Measurements from ENCODE around the gene THRB.

Gene THRB

DNA sequence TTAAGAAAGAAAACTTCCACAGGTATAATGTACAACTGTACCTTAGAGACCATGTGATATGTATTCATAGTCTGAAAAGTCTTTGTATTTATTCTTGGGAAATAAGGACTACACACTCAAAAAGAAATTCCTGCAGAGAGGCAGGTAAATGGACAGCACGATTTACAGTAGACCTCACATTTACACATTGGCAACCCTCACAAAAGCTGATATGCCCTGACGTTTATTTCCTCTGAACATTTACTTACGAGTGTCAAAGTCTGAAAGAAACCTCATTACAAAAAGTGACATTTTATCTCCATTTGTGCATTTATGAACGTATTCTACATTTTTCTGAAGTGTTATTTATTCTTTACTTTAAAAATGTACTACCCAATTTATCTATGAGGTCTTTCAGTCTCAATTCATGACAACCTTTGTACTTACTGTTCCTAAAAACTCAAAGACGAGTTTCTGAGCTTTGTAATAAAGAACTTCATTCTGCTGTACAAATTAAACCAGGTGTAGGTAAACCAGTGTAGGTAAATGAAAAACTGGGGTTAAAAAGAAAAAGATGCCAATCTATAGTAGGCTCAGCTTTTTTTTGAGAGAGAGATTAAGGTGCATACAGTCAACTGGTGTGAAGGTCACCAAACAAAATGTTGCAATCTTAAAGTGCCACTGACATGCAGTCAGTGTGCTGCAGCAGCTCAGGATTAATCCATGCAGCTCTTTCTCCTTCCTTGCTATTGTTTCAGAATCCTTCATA is 44.3 kb downstream of the THRB start:
- H3K4me3 ChIP-seq (ENCODE audit: insufficient read depth in 1 of 2, low read depth in 1 of 2, low read length in 2 of 2), result no peak overlapping the region
- no peak overlapping the region for H2BK15ac ChIP-seq (ENCODE audit: low read depth, poor library complexity, severe bottlenecking)
- no peak overlapping the region for H3K18ac ChIP-seq (ENCODE audit: low read depth in 1 of 2, low read length in 2 of 2)

DNA sequence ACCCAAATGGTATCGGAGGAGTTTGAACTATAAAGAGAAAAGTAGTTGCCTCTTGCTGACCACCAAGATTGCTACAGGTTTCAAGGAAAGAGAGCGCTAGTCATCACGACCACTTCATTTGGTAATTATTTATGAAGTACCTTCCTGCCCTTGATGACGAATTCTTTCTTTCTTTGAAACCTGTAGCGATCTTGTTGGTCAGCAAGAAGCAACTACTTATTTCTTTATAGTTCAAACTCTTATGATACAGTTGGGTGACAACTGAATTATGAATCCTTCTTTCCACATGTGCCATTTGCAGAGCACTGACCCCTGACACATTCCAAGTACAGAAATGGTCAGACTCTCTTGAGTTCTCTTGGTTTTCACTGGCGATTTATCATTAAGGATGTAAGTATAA is 46.8 kb downstream of the THRB start:
- Histone ChIP-seq H3K4me3 (ENCODE audit: insufficient read depth in 1 of 2, low read depth in 1 of 2, low read length in 2 of 2) (no peak overlapping the region), H2BK15ac (ENCODE audit: low read depth, poor library complexity, severe bottlenecking) (no peak overlapping the region)

More for the DNA sequence above, 44.3 kb downstream of the THRB start:
- H3K14ac ChIP-seq (ENCODE audit: low read length in 2 of 2), result no peak overlapping the region
- H3K79me1 ChIP-seq (replicated peaks; ENCODE audit: low read length, poor library complexity, severe bottlenecking), result peaks cover 7% of the 10 kb centered on the region
- H2BK120ac ChIP-seq (ENCODE audit: low read depth, low read length), result no peak overlapping the region
- no peak overlapping the region for H4K8ac ChIP-seq (ENCODE audit: low read length)
- no peak overlapping the region for H3K4me2 ChIP-seq (ENCODE audit: low read length, poor library complexity, severe bottlenecking)
- no peak overlapping the region for H3K23ac ChIP-seq (ENCODE audit: low read length in 2 of 2)
- DNase-seq, result peak; percentile 5
- no peak overlapping the region for H3K9ac ChIP-seq (ENCODE audit: low read length)
- H3K4ac ChIP-seq (ENCODE audit: low read depth in 1 of 2, low read length in 2 of 2), result no peak overlapping the region
- no peaks in the 10 kb centered on the region for H3K27me3 ChIP-seq (ENCODE audit: control insufficient read depth in 1 of 2, insufficient read depth in 1 of 2, low read length in 2 of 2)
- H3K27ac ChIP-seq (ENCODE audit: low read length, poor library complexity, severe bottlenecking), result no peak overlapping the region
- 89% methylated on average over 4 of the region's 5 CpGs for WGBS
- no peak overlapping the region for H2AK5ac ChIP-seq (ENCODE audit: low read length, severe bottlenecking)
- H3K9me3 ChIP-seq (ENCODE audit: control insufficient read depth, low read length), result no peaks in the 10 kb centered on the region
- H3K4me1 ChIP-seq (ENCODE audit: control insufficient read depth, insufficient read depth, low read depth, low read length), result no peaks in the 10 kb centered on the region
- H2AFZ ChIP-seq (ENCODE audit: low read depth, low read length), result no peak overlapping the region
- no peak overlapping the region for H2BK5ac ChIP-seq (ENCODE audit: low read depth, low read length, poor library complexity, severe bottlenecking)
- H3K36me3 ChIP-seq (ENCODE audit: control insufficient read depth in 1 of 2, insufficient read depth in 2 of 2, low read depth in 1 of 2, low read length in 2 of 2), result no peaks in the 10 kb centered on the region
- H2BK12ac ChIP-seq (ENCODE audit: low read length in 2 of 2), result no peak overlapping the region
- no peak overlapping the region for H4K91ac ChIP-seq (ENCODE audit: low read length)

GRCh38 chr3:24446032-24446431 is 48.6 kb downstream of the THRB start:
- WGBS, result 100% methylated on average over 1 of the region's 1 CpG
- Histone ChIP-seq H3K4me2 (ENCODE audit: low read length, poor library complexity, severe bottlenecking) (no peak overlapping the region), H2BK5ac (ENCODE audit: low read depth, low read length, poor library complexity, severe bottlenecking) (no peak overlapping the region), H3K4me3 (ENCODE audit: insufficient read depth in 1 of 2, low read depth in 1 of 2, low read length in 2 of 2) (no peak overlapping the region), H3K14ac (ENCODE audit: low read length in 2 of 2) (no peak overlapping the region), H2BK12ac (ENCODE audit: low read length in 2 of 2) (no peak overlapping the region), H4K8ac (ENCODE audit: low read length) (no peak overlapping the region), H3K4me1 (ENCODE audit: control insufficient read depth, insufficient read depth, low read depth, low read length) (no peaks in the 10 kb centered on the region), H3K36me3 (ENCODE audit: control insufficient read depth in 1 of 2, insufficient read depth in 2 of 2, low read depth in 1 of 2, low read length in 2 of 2) (no peaks in the 10 kb centered on the region), H3K9me3 (ENCODE audit: control insufficient read depth, low read length) (no peaks in the 10 kb centered on the region), H3K9ac (ENCODE audit: low read length) (no peak overlapping the region), H3K27me3 (ENCODE audit: control insufficient read depth in 1 of 2, insufficient read depth in 1 of 2, low read length in 2 of 2) (no peaks in the 10 kb centered on the region), H3K79me1 (replicated peaks; ENCODE audit: low read length, poor library complexity, severe bottlenecking) (no peaks in the 10 kb centered on the region), H3K4ac (ENCODE audit: low read depth in 1 of 2, low read length in 2 of 2) (no peak overlapping the region), H2AFZ (ENCODE audit: low read depth, low read length) (no peak overlapping the region), H2BK120ac (ENCODE audit: low read depth, low read length) (no peak overlapping the region), H3K18ac (ENCODE audit: low read depth in 1 of 2, low read length in 2 of 2) (no peak overlapping the region), H2BK15ac (ENCODE audit: low read depth, poor library complexity, severe bottlenecking) (no peak overlapping the region), H2AK5ac (ENCODE audit: low read length, severe bottlenecking) (no peak overlapping the region), H4K91ac (ENCODE audit: low read length) (no peak overlapping the region), H3K27ac (ENCODE audit: low read length, poor library complexity, severe bottlenecking) (no peak overlapping the region), H3K23ac (ENCODE audit: low read length in 2 of 2) (no peak overlapping the region)
- no peak for DNase-seq

More for the DNA sequence above, 46.8 kb downstream of the THRB start:
- Histone ChIP-seq H3K27me3 (ENCODE audit: control insufficient read depth in 1 of 2, insufficient read depth in 1 of 2, low read length in 2 of 2) (no peaks in the 10 kb centered on the region), H3K27ac (ENCODE audit: low read length, poor library complexity, severe bottlenecking) (no peak overlapping the region), H4K91ac (ENCODE audit: low read length) (no peak overlapping the region), H3K4me2 (ENCODE audit: low read length, poor library complexity, severe bottlenecking) (no peak overlapping the region), H3K14ac (ENCODE audit: low read length in 2 of 2) (no peak overlapping the region), H3K18ac (ENCODE audit: low read depth in 1 of 2, low read length in 2 of 2) (no peak overlapping the region), H3K4ac (ENCODE audit: low read depth in 1 of 2, low read length in 2 of 2) (no peak overlapping the region), H2BK120ac (ENCODE audit: low read depth, low read length) (no peak overlapping the region), H3K9ac (ENCODE audit: low read length) (no peak overlapping the region), H3K36me3 (ENCODE audit: control insufficient read depth in 1 of 2, insufficient read depth in 2 of 2, low read depth in 1 of 2, low read length in 2 of 2) (no peaks in the 10 kb centered on the region), H4K8ac (ENCODE audit: low read length) (no peak overlapping the region), H3K23ac (ENCODE audit: low read length in 2 of 2) (no peak overlapping the region), H3K4me1 (ENCODE audit: control insufficient read depth, insufficient read depth, low read depth, low read length) (no peaks in the 10 kb centered on the region), H3K79me1 (replicated peaks; ENCODE audit: low read length, poor library complexity, severe bottlenecking) (peaks cover 7% of the 10 kb centered on the region), H3K9me3 (ENCODE audit: control insufficient read depth, low read length) (no peaks in the 10 kb centered on the region), H2AFZ (ENCODE audit: low read depth, low read length) (no peak overlapping the region), H2BK12ac (ENCODE audit: low read length in 2 of 2) (no peak overlapping the region), H2BK5ac (ENCODE audit: low read depth, low read length, poor library complexity, severe bottlenecking) (no peak overlapping the region), H2AK5ac (ENCODE audit: low read length, severe bottlenecking) (no peak overlapping the region)
- no peak for DNase-seq
- WGBS, result 94% methylated on average over 5 of the region's 6 CpGs

DNA sequence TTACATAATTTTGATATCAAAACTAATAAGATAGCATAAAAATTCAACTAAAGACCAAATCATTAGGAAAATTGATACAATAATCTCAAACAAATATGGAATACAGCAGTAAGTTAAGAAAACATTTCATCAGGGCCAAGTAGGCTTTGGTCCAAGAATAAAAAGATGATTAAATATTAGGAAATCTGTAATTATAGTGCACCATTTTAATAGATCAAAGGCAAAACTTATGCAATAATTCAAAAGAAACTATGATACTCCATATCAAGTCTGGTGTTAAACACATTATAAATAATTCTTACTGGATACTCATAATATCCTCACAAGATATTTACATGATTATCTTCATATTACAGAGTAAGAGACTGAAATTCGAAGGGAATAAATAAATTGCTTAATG is 51.2 kb downstream of the THRB start:
- H3K18ac ChIP-seq (ENCODE audit: low read depth in 1 of 2, low read length in 2 of 2), result no peak overlapping the region
- H3K27me3 ChIP-seq (ENCODE audit: control insufficient read depth in 1 of 2, insufficient read depth in 1 of 2, low read length in 2 of 2), result no peaks in the 10 kb centered on the region
- no peaks in the 10 kb centered on the region for H3K79me1 ChIP-seq (replicated peaks; ENCODE audit: low read length, poor library complexity, severe bottlenecking)
- no peak overlapping the region for H3K23ac ChIP-seq (ENCODE audit: low read length in 2 of 2)
- H3K4me3 ChIP-seq (ENCODE audit: insufficient read depth in 1 of 2, low read depth in 1 of 2, low read length in 2 of 2), result no peak overlapping the region
- H2BK15ac ChIP-seq (ENCODE audit: low read depth, poor library complexity, severe bottlenecking), result no peak overlapping the region
- peaks cover 2% of the 10 kb centered on the region for H3K4me1 ChIP-seq (ENCODE audit: control insufficient read depth, insufficient read depth, low read depth, low read length)
- WGBS, result no CpG with 5 or more reads among the region's 1 CpG
- H2BK120ac ChIP-seq (ENCODE audit: low read depth, low read length), result no peak overlapping the region
- H3K36me3 ChIP-seq (ENCODE audit: control insufficient read depth in 1 of 2, insufficient read depth in 2 of 2, low read depth in 1 of 2, low read length in 2 of 2), result no peaks in the 10 kb centered on the region
- no peaks in the 10 kb centered on the region for H3K9me3 ChIP-seq (ENCODE audit: control insufficient read depth, low read length)
- H3K4me2 ChIP-seq (ENCODE audit: low read length, poor library complexity, severe bottlenecking), result no peak overlapping the region
- no peak overlapping the region for H3K9ac ChIP-seq (ENCODE audit: low read length)
- H3K27ac ChIP-seq (ENCODE audit: low read length, poor library complexity, severe bottlenecking), result no peak overlapping the region
- DNase-seq, result no peak
- H2BK12ac ChIP-seq (ENCODE audit: low read length in 2 of 2), result no peak overlapping the region
- H4K8ac ChIP-seq (ENCODE audit: low read length), result no peak overlapping the region
- no peak overlapping the region for H3K14ac ChIP-seq (ENCODE audit: low read length in 2 of 2)
- no peak overlapping the region for H2BK5ac ChIP-seq (ENCODE audit: low read depth, low read length, poor library complexity, severe bottlenecking)
- no peak overlapping the region for H4K91ac ChIP-seq (ENCODE audit: low read length)
- no peak overlapping the region for H2AK5ac ChIP-seq (ENCODE audit: low read length, severe bottlenecking)
- no peak overlapping the region for H2AFZ ChIP-seq (ENCODE audit: low read depth, low read length)
- no peak overlapping the region for H3K4ac ChIP-seq (ENCODE audit: low read depth in 1 of 2, low read length in 2 of 2)
